GM21723 (cell line): Measurements from ENCODE around the gene CLPSL1.
"Not testable (repeated sequence)": the region's sequence is repeated elsewhere in the genome, so short reads cannot be mapped to it uniquely, and the experiment has no call there.

Experiments used
- ATAC-seq: cut with Tn5 transposase; IDR thresholded peaks from one replicate; pipeline ENCODE4 v1.9.1; 2021; ENCODE audit warnings: mild to moderate bottlenecking, moderate library complexity; ENCODE audit not compliant: unreplicated experiment

CLPSL1 gene, protein sequence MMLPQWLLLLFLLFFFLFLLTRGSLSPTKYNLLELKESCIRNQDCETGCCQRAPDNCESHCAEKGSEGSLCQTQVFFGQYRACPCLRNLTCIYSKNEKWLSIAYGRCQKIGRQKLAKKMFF

DNA sequence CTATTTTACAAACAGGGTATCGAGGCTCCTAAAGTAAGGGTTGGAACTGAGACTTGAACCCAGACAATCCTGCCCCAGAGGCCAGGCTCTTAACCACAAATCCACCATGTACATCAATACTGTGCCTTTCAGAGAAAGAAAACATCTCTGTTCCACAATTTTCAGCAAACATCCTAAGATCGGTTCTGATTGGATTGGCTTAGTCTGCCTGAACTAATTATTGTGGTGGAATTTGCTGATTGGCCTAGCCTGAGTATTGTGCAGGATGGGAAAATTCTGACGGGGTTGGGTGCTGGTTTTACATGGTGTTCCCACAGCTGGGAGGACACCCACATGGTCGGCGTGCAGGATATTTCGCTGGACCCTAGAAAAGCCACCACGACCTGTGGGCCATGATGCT is at the start of gene CLPSL1:
CLPSL1 (plus strand) TSS at position 301 of the 400 bp plus-strand sequence; CDS start at position 393, 92 bp downstream.
- ATAC-seq: no peak

DNA sequence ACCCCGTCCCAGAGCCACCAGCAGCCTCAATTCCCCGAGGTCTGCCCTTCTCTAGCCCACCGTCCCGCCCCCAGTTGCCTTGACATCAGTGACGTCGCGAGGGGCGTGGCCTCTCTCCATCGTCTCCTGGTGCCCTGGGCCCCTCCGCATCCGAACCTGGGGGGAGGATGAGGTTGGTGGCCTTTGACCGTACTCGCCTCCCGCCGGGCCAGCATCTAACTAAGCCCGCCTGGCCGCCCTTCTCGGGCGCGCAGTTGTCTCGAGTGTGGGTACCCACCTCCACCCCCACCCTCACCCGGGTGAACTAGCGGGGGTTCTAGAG is 49.4 kb upstream of the CLPSL1 start:
- peak; percentile 51 for ATAC-seq

DNA sequence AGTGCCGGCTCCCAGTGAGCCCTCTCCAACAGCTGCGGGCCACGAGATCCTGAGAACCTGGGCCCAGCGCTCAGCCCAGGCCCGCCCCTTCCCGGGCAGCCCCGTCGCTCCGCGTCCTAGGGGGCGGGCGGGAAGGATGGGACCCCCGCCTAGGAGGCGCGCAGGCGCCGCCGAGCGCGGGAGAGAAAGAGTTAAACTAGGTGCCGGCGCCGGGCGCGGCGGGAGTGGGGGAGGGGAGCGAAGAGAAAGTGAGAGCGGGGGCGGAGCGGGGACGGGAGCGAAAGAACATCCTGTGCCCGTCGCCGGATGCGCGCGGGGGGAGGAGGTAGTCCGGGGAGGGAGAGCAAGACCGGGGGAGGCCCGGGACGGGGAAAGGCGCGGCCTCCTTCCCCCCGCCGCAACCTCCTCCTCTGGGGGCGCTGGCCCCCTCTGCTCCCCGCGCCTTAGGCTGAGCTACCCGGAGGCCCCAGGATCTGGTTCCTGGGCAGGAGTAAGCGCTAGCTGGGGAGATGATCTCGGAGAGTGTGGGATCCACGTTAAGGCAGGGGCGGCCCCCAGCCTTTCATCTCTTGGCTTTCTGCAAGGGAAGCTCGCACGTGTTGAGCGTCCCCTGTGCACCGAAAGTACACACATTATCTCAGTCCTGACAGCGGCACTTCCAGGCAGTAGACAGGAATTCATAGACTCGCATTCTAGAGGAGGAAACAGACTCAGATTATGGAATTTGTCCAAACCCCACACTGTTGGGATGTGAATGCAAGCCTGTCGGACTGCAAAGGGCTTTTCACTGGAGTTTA is 48.9 kb upstream of the CLPSL1 start:
- peak; percentile 52 for ATAC-seq

DNA sequence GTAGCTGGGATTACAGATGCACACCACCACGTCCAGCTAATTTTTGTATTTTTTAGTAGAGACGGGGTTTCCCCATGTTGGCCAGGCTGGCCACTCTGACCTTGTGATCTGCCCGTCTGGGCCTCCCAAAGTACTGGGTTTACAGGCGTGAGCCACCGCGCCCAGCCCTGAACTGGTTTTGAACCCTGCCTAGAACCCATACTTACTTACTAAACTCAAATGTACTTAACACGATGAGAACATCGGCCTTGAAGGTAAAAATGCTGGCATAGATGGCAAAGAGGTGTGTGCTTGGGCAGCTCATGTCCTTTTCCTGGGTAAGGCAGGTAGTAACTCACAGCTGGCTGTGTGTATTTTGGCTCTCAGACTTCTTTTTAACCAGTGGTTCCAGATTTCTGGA is 47.2 kb upstream of the CLPSL1 start:
- ATAC-seq: no peak

DNA sequence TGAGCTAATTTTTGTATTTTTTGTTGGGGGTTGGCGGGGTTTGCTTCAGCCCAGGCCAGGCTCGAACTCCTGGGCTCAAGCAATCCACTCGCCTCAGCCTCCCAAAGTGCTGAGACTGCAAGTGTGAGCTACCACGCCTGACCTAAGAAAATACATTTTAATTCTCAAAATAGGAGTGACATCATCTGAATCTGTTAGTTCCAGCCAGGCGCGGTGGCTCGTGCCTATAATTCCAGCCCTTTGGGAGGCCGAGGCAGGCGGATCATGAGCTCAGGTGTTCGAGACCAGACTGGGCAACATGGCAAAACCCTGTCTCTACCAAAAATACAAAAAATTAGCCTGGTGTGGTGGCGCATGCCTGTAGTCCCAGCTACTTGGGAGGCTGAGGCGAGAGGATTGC is 46.5 kb upstream of the CLPSL1 start:
- ATAC-seq: not testable (repeated sequence)

DNA sequence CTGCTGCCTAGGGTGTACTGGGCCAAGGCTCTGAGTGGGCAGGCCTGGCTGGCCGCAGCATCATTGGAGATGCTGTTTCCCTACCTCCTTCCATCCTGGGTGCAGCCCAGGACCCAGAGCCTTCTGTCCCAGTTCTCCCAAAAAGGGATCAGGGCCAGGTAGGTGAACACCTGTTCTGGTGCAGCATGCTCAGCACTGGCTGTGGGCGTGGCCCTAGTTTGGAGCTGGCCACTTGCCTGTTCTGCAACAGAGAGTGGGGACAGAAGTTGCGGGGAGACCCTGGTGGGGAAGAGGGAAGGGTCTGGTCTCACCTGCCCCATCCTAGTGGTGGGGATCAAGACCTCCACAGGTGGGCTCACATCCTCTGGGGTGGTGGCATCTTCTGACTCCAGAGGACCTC is 45.4 kb upstream of the CLPSL1 start:
- no peak for ATAC-seq

DNA sequence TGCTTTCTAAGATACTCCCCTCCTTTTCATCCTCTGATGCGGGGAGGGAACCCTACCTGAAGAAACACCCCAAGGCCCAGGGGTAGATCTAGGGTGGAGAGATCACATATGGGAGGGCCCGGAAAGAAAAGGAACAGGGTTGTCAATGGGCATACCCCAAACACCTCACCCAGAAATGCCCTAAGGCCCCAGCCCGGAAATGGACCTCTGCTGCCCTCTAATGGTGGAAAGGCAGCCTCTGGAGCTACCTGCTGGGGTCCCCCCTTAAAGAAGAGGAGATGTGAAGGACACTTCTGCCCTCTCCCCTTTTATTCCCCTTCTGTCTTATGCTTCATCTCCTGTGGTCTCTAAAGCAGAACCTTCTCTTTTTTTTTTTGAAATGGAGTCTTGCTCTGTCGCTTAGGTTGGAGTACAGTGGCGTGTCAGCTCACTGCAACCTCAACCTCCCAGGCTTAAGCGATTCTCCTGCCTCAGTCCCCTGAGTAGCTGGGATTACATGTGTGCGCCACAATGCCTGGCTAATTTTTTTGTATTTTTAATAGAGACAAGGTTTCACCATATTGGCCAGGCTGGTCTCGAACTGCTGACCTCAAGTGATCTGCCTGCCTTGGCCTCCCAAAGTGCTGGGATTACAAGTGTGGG is 44.4 kb upstream of the CLPSL1 start:
- ATAC-seq: no peak

DNA sequence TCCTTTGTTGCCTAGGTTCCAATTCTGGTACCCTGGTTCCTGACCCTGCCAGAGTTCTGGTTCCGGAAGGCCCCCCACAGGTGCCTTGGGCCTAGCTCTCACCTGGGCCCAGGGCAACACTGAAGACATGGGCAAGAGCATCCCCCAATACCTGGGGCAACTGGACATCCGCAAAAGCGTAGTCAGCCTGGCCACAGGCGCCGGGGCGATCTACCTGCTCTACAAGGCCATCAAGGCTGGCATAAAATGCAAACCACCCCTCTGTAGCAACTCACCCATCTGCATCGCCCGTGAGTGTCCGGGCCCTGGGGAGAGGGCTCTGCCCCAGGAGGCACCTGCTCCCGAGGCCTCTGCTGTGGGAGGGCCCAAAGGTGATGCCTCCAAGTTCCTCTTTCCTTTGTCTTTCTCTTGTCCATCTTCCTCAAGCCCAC is 43.8 kb upstream of the CLPSL1 start, which contains the start of gene ARMC12:
ARMC12 (plus strand) TSS at position 51 of the 431 bp plus-strand sequence; CDS start at position 128, 77 bp downstream.
- no peak for ATAC-seq

DNA sequence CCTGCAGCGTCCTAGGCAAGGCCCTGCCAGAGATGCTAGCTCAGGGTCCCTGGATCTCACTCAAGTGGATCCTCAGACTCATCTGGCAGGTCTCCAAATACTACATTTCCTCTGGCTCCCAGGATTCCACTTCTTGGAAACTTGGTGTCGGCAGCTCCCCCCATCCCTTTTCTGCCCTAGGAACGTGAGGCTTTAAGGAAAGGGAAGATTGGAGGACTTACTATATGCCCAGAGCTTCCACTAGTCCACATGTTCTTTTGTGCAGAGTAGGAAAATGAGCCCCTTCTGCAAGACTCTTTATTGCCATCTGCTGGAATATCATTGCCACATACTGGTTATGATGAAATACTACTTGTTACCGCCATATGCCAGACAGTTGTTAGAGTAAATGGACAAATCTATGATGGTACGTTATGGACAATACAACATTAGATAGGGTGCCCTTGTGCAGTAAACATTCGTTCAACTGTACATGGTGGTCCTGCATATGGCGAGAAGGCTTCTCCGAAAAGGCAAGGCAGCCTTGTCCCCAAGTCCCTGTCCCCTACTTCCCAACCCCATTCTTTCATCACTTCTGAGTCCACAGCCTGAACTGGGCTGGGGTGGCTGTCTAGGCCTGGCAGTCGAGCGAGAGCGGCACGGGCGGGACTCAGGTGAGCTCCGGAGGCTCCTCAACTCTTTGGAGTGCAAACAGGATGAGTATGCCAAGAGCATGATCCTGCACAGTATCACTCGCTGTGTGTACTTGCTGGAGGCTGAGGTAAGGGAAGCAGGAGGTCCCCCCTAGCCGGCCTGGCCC is 43.2 kb upstream of the CLPSL1 start:
- no peak for ATAC-seq

DNA sequence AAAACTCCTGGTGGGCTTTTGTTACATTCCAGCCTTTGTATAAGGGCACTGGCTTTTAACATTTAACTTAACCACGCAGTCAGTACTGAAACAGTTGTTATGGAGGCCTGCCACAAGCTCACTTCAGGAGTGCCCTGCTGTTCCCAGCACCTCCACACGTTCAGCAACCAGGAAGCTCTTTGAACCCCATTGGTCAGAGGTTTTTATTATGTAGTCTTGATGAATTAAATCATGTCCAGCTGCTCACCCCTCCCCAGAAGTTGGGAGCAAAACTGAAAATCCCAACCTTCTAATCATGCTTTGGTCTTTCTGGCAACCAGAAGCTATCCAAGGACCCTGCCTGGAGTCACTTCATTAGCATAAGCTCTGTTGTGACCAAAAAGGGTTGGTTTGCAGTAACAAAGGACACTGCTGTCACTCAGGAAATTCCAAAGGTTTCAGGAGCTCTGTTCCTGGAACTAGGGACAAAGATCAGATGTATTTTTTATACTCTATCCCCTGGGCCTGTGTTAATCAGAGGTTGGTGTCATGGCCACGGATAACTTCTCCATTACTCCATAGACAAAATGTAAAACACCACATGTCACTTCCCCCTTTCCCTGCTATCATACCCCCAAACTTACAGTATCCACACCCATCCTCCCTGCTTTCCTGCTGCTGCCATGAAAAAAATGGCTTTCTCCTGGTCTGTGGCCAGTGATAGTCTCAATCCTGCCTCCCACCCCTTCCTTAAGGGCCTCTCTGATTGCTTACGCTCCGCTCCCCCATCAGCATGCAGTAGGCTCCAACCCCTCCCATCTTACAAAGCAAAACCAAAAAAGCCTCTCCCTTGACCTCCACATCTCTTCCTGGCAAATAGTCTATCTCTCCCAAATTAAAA is 40.9 kb upstream of the CLPSL1 start:
- no peak for ATAC-seq

DNA sequence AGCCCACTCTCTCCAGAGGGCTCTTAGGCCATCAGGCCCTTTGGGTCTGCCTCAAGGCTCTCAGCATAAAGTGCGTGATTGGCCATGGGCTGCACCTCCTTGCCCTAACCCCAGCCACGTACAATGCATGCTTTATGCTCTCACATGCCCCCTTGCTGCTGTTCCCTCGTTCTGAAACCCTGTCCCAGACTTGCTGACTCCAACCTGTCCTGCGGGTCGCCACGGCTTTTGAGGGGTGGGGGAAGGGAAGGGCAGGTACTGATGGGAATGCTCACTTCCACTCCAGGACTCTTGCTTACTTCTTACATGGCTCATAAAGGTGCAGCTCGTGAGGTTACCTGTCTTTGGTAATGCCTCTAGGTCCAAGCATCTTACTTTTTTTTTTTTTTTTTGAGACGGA is 38.0 kb upstream of the CLPSL1 start:
- ATAC-seq: no peak

DNA sequence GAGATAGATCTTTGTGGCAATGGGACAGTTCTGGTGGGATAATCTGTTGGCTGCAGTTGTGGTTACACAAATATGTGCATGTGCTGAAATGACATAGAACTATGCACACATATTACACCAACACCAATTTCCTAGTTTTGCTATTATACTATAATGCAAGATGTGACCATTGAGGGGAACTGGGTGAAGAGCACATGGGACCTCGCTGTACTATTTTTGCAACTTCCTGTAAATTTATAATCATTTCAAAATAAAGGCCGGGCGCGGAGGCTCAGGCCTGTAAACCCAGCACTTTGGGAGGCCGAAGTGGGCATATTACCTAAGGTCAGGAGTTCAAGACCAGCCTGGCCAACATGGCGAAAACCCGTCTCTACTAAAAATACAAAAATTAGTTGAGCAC is 35.3 kb upstream of the CLPSL1 start:
- ATAC-seq: no peak

DNA sequence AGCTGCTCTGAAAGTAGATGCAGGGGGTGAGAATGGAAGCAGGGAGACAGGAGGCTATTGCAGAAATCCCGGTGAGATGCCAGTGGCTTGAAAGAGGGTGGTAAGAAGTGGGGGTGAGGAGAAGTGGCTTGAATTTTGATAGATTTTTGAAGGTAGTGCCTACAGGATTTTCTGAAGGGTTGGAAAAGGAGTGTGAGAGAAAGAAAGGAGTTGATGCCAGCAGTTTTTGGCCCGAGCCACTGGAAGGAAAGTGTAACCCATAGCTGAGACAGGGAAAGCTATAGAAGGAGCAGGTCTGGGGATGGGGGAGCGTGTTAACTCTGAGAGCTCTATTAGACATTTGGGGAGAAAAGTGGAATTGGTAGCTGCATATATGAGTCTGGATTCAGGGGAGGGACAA is 34.3 kb upstream of the CLPSL1 start:
- no peak for ATAC-seq

DNA sequence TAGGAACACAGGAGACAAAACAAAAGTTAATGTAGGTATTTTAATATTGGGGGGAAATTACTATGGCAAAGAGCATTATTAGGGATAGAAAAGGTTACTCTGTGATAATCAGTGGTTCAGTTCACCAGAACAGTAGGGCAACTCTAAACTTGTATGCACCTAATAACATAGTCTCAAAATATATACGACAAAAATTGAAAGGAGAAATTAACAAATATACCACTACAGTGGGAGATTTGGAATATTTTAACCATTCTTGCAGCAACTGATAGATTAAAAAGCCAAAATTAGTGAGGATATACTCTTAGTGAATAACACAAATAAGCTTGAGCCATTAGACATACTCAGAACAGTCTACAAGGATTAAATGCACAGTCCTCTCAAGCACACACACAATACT is 32.9 kb upstream of the CLPSL1 start:
- ATAC-seq: no peak

DNA sequence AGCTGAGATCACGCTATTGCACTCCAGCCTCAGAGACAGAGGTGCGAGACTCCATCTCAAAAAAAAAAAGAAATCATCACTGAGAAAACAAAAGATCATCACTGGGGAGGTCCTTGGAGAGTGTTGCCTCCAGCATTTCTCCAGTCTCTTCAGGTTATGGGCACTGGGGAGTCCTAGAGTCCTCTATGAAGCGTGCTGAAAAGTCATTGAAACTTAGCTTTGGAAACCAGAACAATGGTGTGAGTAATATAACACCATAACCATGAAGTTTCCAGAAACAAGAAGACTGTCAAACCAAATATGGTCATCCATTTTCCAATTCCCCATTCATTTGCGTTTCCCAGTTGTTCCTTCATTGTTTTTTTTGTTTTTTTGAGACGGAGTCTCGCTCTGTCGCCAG is 30.3 kb upstream of the CLPSL1 start:
- no peak for ATAC-seq

DNA sequence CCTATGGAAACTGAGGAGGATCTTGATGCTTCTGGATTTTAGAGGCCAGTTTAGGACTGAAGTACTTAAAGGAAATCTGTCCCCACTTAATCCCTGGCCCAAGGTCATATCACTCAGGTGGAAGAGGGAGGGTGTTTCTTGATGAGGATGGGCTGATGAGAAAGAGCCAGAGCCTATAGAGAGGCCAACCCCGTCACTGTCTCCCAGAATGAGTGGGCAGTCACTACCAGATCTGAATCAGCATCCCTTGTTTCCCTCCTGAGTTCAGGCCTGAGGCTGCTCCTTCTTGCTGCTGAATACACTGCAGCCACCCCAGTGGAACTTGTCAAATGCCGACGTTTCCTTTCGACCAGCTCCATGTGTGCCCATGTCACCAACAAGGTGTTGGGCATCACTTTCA is 29.2 kb upstream of the CLPSL1 start:
- no peak for ATAC-seq

DNA sequence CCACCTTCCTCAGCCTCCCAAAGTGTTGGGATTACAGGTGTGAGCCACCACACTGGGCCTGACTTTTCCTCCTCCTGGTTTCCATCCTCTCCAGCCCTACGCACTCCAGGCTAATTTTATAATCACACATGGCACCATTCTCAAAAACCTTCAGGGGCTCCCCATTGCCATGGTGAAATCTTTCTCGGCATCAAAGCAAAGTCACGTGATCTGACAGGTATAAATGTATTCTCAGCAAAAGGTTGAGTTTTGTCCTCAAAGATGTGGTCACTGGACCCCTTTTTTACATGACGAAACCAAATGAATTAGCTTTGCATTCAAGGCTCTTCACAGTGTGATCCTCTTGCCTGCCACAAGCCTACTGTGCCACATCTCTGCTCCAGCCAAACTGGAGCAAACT is 28.5 kb upstream of the CLPSL1 start:
- ATAC-seq: no peak

DNA sequence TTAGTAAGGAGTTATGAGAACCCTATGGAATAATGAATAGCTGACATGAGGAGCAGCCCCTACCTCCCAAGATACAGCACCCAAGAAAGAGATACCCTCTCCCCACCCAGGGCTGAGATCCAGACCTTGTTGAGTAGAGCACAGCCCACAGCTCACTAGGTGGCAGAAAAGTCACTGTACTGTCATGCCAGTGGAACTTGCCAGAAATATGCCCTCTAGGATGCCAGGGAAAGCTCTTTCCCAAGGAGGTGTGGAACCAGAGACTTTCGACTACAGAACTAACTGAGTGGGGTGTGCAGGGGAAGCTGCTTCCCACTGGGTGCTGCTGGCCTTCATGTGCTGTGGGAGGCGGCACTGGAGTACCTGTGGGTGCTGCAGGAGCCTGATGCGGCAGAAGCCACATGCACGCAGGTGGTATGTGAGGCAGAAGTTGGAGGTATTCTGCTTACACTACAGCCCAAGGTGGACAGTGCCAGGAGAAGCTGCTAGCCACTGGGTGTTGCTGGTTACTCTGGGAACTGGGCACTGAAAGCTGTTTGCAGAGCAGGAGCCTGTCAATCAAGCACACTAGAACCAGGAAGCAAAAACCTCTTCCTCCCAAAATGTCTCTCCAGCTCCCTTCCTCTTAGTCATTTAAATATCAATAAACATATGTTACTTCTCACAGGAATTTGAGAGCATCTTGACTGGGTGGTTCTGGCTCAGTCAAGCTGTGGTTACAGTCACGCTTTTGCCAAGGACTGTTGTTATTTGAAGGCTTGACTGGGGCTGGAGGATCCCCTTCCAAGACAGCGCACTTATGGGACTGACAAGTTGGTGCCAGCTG is 26.2 kb upstream of the CLPSL1 start:
- ATAC-seq: no peak

DNA sequence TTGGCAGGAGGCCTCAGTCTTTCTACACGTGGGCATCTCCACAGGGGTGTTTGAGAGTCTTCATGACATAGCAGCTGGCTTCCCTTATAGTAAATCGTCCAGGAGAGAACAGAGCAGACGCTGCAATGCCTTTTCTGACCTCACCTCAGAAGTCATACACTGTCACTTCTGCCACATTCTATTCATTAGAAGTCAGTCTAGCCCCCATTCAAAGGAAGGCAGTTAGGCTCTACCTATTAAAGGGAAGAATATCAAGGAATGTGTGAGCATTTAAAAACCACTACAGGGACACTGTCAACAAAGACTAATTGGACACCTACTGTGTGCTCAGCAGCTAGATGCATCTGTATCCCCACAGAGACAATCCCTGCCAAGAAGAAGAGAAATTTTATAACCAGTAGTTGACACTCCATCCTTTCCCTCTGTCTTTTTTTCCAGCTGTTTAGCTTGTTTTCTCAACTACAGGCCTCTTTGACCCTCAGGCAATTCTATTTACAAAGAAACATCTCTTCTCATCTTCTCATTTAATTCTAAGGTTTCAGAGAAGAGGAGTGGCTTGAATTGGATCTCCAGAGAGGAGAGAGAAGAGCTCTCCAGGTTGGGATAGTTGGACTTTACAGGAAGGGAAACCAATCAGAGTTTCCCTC is 25.4 kb upstream of the CLPSL1 start:
- ATAC-seq: no peak
